K562 (cell line): Measurements from ENCODE around the gene CLASP1. TPM values are rescaled to one million over a fixed set of nuclear protein-coding genes. Genes with fewer than 3 reads are reported as not detected.

Experiments used
- ATF6 ChIP-seq: sonication (generic); formaldehyde crosslinking; IDR thresholded peaks from 2 replicates; pipeline ENCODE4 v1.4.0; 2020; ENCODE audit warnings: mild to moderate bottlenecking, missing genetic modification reagents
- CUX1 ChIP-seq: fragments of 200-800 bp; sonication (Bioruptor generic); IDR thresholded peaks from 2 replicates; pipeline ENCODE4 v1.6.1; 2016; ENCODE audit warnings: missing genetic modification characterization, missing compliant biosample characterization
- GABPB1 ChIP-seq: sonication (generic); formaldehyde crosslinking; IDR thresholded peaks from 2 replicates; pipeline ENCODE4 v1.8.0; 2022; ENCODE audit warnings: mild to moderate bottlenecking, missing genetic modification reagents
- HIVEP1 ChIP-seq: fragments of 250-450 bp; sonication (Bioruptor Pico); IDR thresholded peaks from 2 replicates; pipeline ENCODE4 v1.4.0; 2020; ENCODE audit warnings: mild to moderate bottlenecking
- MCM3 ChIP-seq: fragments of 450-650 bp; IDR thresholded peaks from 2 replicates; pipeline ENCODE4 v1.6.1; 2016
- NFIX ChIP-seq: fragments of 250-450 bp; sonication (Bioruptor Pico); IDR thresholded peaks from 2 replicates; pipeline ENCODE4 v1.4.0; 2020; ENCODE audit warnings: low read depth, mild to moderate bottlenecking, moderate library complexity
- RBM22 ChIP-seq: fragments of 200-400 bp; formaldehyde crosslinking; IDR thresholded peaks from 2 replicates; pipeline ENCODE4 v1.6.1; 2018; ENCODE audit warnings: low read length, low read depth; ENCODE audit not compliant: poor library complexity, severe bottlenecking
- RFX7 ChIP-seq: fragments of 250-450 bp; sonication (Bioruptor Pico); IDR thresholded peaks from 2 replicates; pipeline ENCODE4 v1.5.1; 2021; ENCODE audit warnings: mild to moderate bottlenecking
- SETDB1 ChIP-seq: IDR thresholded peaks from one replicate; pipeline ENCODE4 v1.6.1; 2012; ENCODE audit warnings: low read length, control low read depth, inconsistent platforms
- SMAD3 ChIP-seq: fragments of 450-650 bp; formaldehyde crosslinking; conservative IDR thresholded peaks from 2 replicates; pipeline ENCODE4 v1.4.0; 2020; ENCODE audit warnings: mild to moderate bottlenecking
- SNRNP70 ChIP-seq: fragments of 200-400 bp; formaldehyde crosslinking; optimal IDR thresholded peaks from 2 replicates; pipeline ENCODE3; 2017; ENCODE audit warnings: low read depth, low read length
- ZFP30 ChIP-seq: fragments of 250-450 bp; sonication (Bioruptor Pico); IDR thresholded peaks from 2 replicates; pipeline ENCODE4 v1.8.0; 2022; ENCODE audit warnings: moderate library complexity, mild to moderate bottlenecking, inconsistent platforms, borderline replicate concordance
- ZHX1 ChIP-seq: fragments of 150-350 bp; conservative IDR thresholded peaks from 2 replicates; pipeline ENCODE4 v1.6.1; 2014; ENCODE audit warnings: low read length
- ZNF274 ChIP-seq: IDR thresholded peaks from 2 replicates; pipeline ENCODE4 v1.6.1; 2011; ENCODE audit warnings: low read depth, mild to moderate bottlenecking, low read length, moderate library complexity, borderline replicate concordance
- ZNF347 ChIP-seq: fragments of 450-650 bp; formaldehyde crosslinking; IDR thresholded peaks from 2 replicates; pipeline ENCODE4 v1.4.0; 2020; ENCODE audit warnings: low read depth, mild to moderate bottlenecking, moderate library complexity
- polyA plus RNA-seq, 8 experiments: library from polyadenylated mRNA; depleted of rRNA in 4 of 8; stranded (reverse) in 5 of 8; unstranded in 3 of 8; fragments of >200 nt; fragmentation: Nextera tagmentation in 2 of 8; fragmentation: Illumina TruSeq in 1 of 8; extraction: Ambion mirVana in 2 of 8; extraction: Trizol in 1 of 8; gene quantifications; 2 replicates each; pipeline versions ENCODE4 v1.2.1 to v1.2.3, GENCODE V29; 2011 to 2014; ENCODE audit warnings: inconsistent platforms in 1 of 8, missing spikeins in 1 of 8
- total RNA-seq, 7 experiments: library from RNA; depleted of rRNA in 6 of 7; stranded (reverse); fragments of >200 nt in 6 of 7; fragmentation: Illumina TruSeq in 2 of 7; extraction: Trizol in 2 of 7; gene quantifications; 2 replicates each; pipeline versions ENCODE4 v1.2.1 to v1.2.3, GENCODE V29; 2011 to 2021; ENCODE audit warnings: low replicate concordance in 1 of 7

CLASP1 gene
- total and polyA plus RNA-seq, 9 of the 15 experiments (the other 6 are each of a cell fraction or from before 2014, with no cell fraction given), result 1.7 to 40.3 (median 20.7) TPM

- TF ChIP-seq ATF6 (CRISPR knock-in tag) (0 out of 2 replicates have a peak, but pooled peaks have one; percentile 76), MCM3 (no peak), CUX1 (no peak), ZHX1 (no peak), SNRNP70 (no peak), NFIX (CRISPR knock-in tag) (no peak), ZFP30 (CRISPR knock-in tag) (no peak), HIVEP1 (no peak), RFX7 (no peak), GABPB1 (peak; percentile 53; the same call in 1 of the 2 replicates), ZNF274 (no peak), SETDB1 (no peak), SMAD3 (CRISPR knock-in tag) (no peak), ZNF347 (CRISPR knock-in tag) (no peak), RBM22 (no peak)
These were observed 493 bp upstream of the CLASP1 start (continued) for GRCh38 chr2:121649596-121650314.
